Measurements from ENCODE around the gene ADAMTSL4.
"Not testable (repeated sequence)": the region's sequence is repeated elsewhere in the genome, so short reads cannot be mapped to it uniquely, and the experiment has no call there.

The ADAMTSL4 gene

GRCh38 chr1:150567717-150568593 lies 18.7 kb downstream of the ADAMTSL4 start:
- DNase-seq = peak; percentile 50

GRCh38 chr1:150568594-150568966 lies 19.4 kb downstream of the ADAMTSL4 start:
- no peak for DNase-seq

GRCh38 chr1:150572918-150573647 lies 23.9 kb downstream of the ADAMTSL4 start:
- DNase-seq = no peak

GRCh38 chr1:150573648-150574071 lies 24.5 kb downstream of the ADAMTSL4 start:
- not testable (repeated sequence) for DNase-seq

- no peak for DNase-seq
Measured at GRCh38 chr1:150574260-150575071, 25.3 kb downstream of the ADAMTSL4 start.

GRCh38 chr1:150575072-150575489 lies 25.9 kb downstream of the ADAMTSL4 start:
- no peak for DNase-seq

- no peak for DNase-seq
Measured at GRCh38 chr1:150575518-150576366, 26.5 kb downstream of the ADAMTSL4 start.

GRCh38 chr1:150576367-150576711 lies 27.1 kb downstream of the ADAMTSL4 start:
- DNase-seq = no peak

GRCh38 chr1:150576794-150577556 lies 27.8 kb downstream of the ADAMTSL4 start:
- DNase-seq = no peak

GRCh38 chr1:150577557-150578271 lies 28.5 kb downstream of the ADAMTSL4 start:
- peak; percentile 30 for DNase-seq

- peak; percentile 75 for DNase-seq
Measured at GRCh38 chr1:150578272-150579109, 29.3 kb downstream of the ADAMTSL4 start.

- DNase-seq = peak; percentile 95
Measured at GRCh38 chr1:150579110-150579944, 30.1 kb downstream of the ADAMTSL4 start, which contains the start of gene MCL1. Gene MCL1 (minus strand): TSS chr1:150579610. CDS start chr1:150579530, 80 bp downstream.

GRCh38 chr1:150579945-150580642 lies 30.9 kb downstream of the ADAMTSL4 start:
- DNase-seq = no peak

- DNase-seq = not testable (repeated sequence)
Measured at GRCh38 chr1:150580966-150581365, 31.8 kb downstream of the ADAMTSL4 start.

- not testable (repeated sequence) for DNase-seq
Measured at GRCh38 chr1:150581437-150581836, 32.2 kb downstream of the ADAMTSL4 start.

GRCh38 chr1:150581962-150582361 lies 32.8 kb downstream of the ADAMTSL4 start:
- DNase-seq = not testable (repeated sequence)

GRCh38 chr1:150582371-150582770 lies 33.2 kb downstream of the ADAMTSL4 start:
- DNase-seq = no peak

All from NCI-H2029 (cell line).